HepG2 (cell line): ENCODE data around the gene CACNB4. TPM values are rescaled to one million over a fixed set of nuclear protein-coding genes. Genes with fewer than 3 reads are reported as not detected.

ENCODE experiments used
- ATRX ChIP-seq: sonication (generic); formaldehyde crosslinking; IDR thresholded peaks from 2 replicates; pipeline ENCODE4 v1.4.0; 2020; ENCODE audit warnings: missing genetic modification reagents, borderline replicate concordance
- BRD4 ChIP-seq: sonication (generic); formaldehyde crosslinking; IDR thresholded peaks from 2 replicates; pipeline ENCODE4 v1.4.0; 2020; ENCODE audit warnings: missing genetic modification reagents
- TCF7 ChIP-seq: sonication (generic); IDR thresholded peaks from 2 replicates; pipeline ENCODE4 v1.6.1; 2016; ENCODE audit warnings: antibody characterized with exemption, low read depth
- ZFY ChIP-seq: sonication (generic); formaldehyde crosslinking; IDR thresholded peaks from 2 replicates; pipeline ENCODE4 v1.4.0; 2020; ENCODE audit warnings: missing genetic modification reagents
- ZNF234 ChIP-seq: sonication (generic); formaldehyde crosslinking; conservative IDR thresholded peaks from 2 replicates; pipeline ENCODE4 v1.5.1; 2020; ENCODE audit warnings: mild to moderate bottlenecking, missing genetic modification reagents
- ZNF264 ChIP-seq: sonication (generic); formaldehyde crosslinking; IDR thresholded peaks from 2 replicates; pipeline ENCODE4 v1.4.0; 2020; ENCODE audit warnings: missing genetic modification reagents
- ZNF292 ChIP-seq: sonication (generic); formaldehyde crosslinking; IDR thresholded peaks from 2 replicates; pipeline ENCODE4 v1.8.1; 2022; ENCODE audit warnings: mild to moderate bottlenecking, low read depth, missing genetic modification reagents, borderline replicate concordance
- ZNF367 ChIP-seq: sonication (generic); formaldehyde crosslinking; IDR thresholded peaks from 2 replicates; pipeline ENCODE4 v1.4.0; 2020; ENCODE audit warnings: missing genetic modification reagents, borderline replicate concordance
- ZNF546 ChIP-seq: sonication (generic); formaldehyde crosslinking; conservative IDR thresholded peaks from 2 replicates; pipeline ENCODE4 v1.8.1; 2023; ENCODE audit warnings: mild to moderate bottlenecking, missing genetic modification reagents
- ZSCAN20 ChIP-seq: sonication (generic); formaldehyde crosslinking; IDR thresholded peaks from 2 replicates; pipeline ENCODE4 v1.4.0; 2020; ENCODE audit warnings: missing genetic modification reagents, mild to moderate bottlenecking, borderline replicate concordance
- polyA plus RNA-seq, 8 experiments: library from polyadenylated mRNA; depleted of rRNA in 3 of 8; stranded (reverse) in 7 of 8; unstranded in 1 of 8; fragments of >200 nt; fragmentation: Illumina TruSeq in 4 of 8; extraction: Trizol in 4 of 8; gene quantifications; 2 replicates each; pipeline versions ENCODE4 v1.2.1 to v1.2.3, GENCODE V29; 2011 to 2016; ENCODE audit warnings: low read depth in 4 of 8, missing spikeins in 1 of 8, mixed read lengths in 1 of 8; ENCODE audit not compliant: insufficient read depth in 1 of 8
- total RNA-seq, 5 experiments: library from RNA; depleted of rRNA; stranded (reverse); fragments of >200 nt; fragmentation: Illumina TruSeq; extraction: Trizol; gene quantifications; 2 replicates each; pipeline ENCODE4 v1.2.3, GENCODE V29; 2016; ENCODE audit warnings: low read depth in 1 of 5
- TF ChIP-seq, protein P1 (sequence below): sonication (generic); formaldehyde crosslinking; IDR thresholded peaks from 2 replicates; pipeline ENCODE4 v1.4.0; 2020; ENCODE audit warnings: missing genetic modification reagents, borderline replicate concordance
- TF ChIP-seq, protein P2 (sequence below): sonication (generic); formaldehyde crosslinking; IDR thresholded peaks from 2 replicates; pipeline ENCODE4 v1.8.0; 2022; ENCODE audit warnings: mild to moderate bottlenecking, missing genetic modification reagents
- TF ChIP-seq, protein P3 (sequence below): sonication (generic); formaldehyde crosslinking; IDR thresholded peaks from 2 replicates; pipeline ENCODE4 v1.4.0; 2020; ENCODE audit warnings: mild to moderate bottlenecking, missing genetic modification reagents
- TF ChIP-seq, protein P4 (sequence below): sonication (generic); formaldehyde crosslinking; IDR thresholded peaks from 2 replicates; pipeline ENCODE4 v1.4.0; 2020; ENCODE audit warnings: missing genetic modification reagents

The CACNB4 gene
- total and polyA plus RNA-seq, 2 of the 13 experiments (the other 11 are each of a cell fraction or from before 2014, with no cell fraction given): 5.1 to 14.3 TPM

DNA sequence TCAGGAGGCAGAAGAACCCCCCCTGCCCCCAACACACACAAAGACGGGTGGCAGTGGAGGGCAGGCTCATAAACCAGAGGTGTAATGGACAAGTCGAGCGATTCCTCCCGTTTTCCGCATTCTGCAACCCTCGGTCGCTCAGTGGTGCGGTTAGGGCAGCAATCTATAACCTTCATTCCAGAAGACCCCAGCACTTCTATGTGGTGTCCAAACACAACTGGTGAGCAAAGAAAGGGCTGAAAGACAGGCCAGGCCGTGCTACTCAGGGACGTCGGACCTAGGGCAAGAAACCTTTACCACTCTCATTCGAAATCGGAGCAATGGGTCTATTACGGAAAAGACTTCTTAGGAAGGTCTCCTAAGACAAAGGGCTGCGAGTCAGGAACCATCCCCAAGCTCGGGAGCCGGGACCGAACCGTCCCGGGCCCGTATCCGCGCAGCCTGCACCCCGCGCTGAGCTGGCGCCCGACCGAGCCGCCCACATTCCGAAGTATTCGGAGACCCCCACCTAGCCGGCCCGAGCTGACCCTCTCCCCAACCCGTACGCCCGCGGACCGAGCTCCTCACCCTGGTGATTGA is 271.2 kb downstream of the CACNB4 start (continued):
- no peak for TF ChIP-seq ZNF546
- TF ChIP-seq ATRX: no peak
- TF ChIP-seq, protein P1, sequence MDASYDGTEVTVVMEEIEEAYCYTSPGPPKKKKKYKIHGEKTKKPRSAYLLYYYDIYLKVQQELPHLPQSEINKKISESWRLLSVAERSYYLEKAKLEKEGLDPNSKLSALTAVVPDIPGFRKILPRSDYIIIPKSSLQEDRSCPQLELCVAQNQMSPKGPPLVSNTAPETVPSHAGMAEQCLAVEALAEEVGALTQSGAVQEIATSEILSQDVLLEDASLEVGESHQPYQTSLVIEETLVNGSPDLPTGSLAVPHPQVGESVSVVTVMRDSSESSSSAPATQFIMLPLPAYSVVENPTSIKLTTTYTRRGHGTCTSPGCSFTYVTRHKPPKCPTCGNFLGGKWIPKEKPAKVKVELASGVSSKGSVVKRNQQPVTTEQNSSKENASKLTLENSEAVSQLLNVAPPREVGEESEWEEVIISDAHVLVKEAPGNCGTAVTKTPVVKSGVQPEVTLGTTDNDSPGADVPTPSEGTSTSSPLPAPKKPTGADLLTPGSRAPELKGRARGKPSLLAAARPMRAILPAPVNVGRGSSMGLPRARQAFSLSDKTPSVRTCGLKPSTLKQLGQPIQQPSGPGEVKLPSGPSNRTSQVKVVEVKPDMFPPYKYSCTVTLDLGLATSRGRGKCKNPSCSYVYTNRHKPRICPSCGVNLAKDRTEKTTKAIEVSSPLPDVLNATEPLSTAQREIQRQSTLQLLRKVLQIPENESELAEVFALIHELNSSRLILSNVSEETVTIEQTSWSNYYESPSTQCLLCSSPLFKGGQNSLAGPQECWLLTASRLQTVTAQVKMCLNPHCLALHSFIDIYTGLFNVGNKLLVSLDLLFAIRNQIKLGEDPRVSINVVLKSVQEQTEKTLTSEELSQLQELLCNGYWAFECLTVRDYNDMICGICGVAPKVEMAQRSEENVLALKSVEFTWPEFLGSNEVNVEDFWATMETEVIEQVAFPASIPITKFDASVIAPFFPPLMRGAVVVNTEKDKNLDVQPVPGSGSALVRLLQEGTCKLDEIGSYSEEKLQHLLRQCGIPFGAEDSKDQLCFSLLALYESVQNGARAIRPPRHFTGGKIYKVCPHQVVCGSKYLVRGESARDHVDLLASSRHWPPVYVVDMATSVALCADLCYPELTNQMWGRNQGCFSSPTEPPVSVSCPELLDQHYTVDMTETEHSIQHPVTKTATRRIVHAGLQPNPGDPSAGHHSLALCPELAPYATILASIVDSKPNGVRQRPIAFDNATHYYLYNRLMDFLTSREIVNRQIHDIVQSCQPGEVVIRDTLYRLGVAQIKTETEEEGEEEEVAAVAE (CRISPR knock-in tag): no peak
- TF ChIP-seq ZNF264 (CRISPR knock-in tag): 0 out of 2 replicates have a peak, but pooled peaks have one; percentile 8
- TF ChIP-seq, protein P2, sequence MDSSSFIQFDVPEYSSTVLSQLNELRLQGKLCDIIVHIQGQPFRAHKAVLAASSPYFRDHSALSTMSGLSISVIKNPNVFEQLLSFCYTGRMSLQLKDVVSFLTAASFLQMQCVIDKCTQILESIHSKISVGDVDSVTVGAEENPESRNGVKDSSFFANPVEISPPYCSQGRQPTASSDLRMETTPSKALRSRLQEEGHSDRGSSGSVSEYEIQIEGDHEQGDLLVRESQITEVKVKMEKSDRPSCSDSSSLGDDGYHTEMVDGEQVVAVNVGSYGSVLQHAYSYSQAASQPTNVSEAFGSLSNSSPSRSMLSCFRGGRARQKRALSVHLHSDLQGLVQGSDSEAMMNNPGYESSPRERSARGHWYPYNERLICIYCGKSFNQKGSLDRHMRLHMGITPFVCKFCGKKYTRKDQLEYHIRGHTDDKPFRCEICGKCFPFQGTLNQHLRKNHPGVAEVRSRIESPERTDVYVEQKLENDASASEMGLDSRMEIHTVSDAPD (CRISPR knock-in tag): no peak
- no peak; the same call in 1 of the 2 replicates for TF ChIP-seq TCF7
- TF ChIP-seq ZNF367 (CRISPR knock-in tag): no peak
- peak; percentile 5; the same call in 1 of the 2 replicates for TF ChIP-seq BRD4 (CRISPR knock-in tag)
- TF ChIP-seq, protein P3, sequence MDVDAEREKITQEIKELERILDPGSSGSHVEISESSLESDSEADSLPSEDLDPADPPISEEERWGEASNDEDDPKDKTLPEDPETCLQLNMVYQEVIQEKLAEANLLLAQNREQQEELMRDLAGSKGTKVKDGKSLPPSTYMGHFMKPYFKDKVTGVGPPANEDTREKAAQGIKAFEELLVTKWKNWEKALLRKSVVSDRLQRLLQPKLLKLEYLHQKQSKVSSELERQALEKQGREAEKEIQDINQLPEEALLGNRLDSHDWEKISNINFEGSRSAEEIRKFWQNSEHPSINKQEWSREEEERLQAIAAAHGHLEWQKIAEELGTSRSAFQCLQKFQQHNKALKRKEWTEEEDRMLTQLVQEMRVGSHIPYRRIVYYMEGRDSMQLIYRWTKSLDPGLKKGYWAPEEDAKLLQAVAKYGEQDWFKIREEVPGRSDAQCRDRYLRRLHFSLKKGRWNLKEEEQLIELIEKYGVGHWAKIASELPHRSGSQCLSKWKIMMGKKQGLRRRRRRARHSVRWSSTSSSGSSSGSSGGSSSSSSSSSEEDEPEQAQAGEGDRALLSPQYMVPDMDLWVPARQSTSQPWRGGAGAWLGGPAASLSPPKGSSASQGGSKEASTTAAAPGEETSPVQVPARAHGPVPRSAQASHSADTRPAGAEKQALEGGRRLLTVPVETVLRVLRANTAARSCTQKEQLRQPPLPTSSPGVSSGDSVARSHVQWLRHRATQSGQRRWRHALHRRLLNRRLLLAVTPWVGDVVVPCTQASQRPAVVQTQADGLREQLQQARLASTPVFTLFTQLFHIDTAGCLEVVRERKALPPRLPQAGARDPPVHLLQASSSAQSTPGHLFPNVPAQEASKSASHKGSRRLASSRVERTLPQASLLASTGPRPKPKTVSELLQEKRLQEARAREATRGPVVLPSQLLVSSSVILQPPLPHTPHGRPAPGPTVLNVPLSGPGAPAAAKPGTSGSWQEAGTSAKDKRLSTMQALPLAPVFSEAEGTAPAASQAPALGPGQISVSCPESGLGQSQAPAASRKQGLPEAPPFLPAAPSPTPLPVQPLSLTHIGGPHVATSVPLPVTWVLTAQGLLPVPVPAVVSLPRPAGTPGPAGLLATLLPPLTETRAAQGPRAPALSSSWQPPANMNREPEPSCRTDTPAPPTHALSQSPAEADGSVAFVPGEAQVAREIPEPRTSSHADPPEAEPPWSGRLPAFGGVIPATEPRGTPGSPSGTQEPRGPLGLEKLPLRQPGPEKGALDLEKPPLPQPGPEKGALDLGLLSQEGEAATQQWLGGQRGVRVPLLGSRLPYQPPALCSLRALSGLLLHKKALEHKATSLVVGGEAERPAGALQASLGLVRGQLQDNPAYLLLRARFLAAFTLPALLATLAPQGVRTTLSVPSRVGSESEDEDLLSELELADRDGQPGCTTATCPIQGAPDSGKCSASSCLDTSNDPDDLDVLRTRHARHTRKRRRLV (CRISPR knock-in tag): peak; percentile 43; the same call in 1 of the 2 replicates
- TF ChIP-seq ZSCAN20 (CRISPR knock-in tag): no peak
- no peak for TF ChIP-seq ZFY (CRISPR knock-in tag)
- 0 out of 2 replicates have a peak, but pooled peaks have one; percentile 37 for TF ChIP-seq ZNF234
- TF ChIP-seq, protein P4, sequence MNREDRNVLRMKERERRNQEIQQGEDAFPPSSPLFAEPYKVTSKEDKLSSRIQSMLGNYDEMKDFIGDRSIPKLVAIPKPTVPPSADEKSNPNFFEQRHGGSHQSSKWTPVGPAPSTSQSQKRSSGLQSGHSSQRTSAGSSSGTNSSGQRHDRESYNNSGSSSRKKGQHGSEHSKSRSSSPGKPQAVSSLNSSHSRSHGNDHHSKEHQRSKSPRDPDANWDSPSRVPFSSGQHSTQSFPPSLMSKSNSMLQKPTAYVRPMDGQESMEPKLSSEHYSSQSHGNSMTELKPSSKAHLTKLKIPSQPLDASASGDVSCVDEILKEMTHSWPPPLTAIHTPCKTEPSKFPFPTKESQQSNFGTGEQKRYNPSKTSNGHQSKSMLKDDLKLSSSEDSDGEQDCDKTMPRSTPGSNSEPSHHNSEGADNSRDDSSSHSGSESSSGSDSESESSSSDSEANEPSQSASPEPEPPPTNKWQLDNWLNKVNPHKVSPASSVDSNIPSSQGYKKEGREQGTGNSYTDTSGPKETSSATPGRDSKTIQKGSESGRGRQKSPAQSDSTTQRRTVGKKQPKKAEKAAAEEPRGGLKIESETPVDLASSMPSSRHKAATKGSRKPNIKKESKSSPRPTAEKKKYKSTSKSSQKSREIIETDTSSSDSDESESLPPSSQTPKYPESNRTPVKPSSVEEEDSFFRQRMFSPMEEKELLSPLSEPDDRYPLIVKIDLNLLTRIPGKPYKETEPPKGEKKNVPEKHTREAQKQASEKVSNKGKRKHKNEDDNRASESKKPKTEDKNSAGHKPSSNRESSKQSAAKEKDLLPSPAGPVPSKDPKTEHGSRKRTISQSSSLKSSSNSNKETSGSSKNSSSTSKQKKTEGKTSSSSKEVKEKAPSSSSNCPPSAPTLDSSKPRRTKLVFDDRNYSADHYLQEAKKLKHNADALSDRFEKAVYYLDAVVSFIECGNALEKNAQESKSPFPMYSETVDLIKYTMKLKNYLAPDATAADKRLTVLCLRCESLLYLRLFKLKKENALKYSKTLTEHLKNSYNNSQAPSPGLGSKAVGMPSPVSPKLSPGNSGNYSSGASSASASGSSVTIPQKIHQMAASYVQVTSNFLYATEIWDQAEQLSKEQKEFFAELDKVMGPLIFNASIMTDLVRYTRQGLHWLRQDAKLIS (CRISPR knock-in tag): 0 out of 2 replicates have a peak, but pooled peaks have one; percentile 14
- TF ChIP-seq ZNF292 (CRISPR knock-in tag): 0 out of 2 replicates have a peak, but pooled peaks have one; percentile 16
